Endothelial cell of umbilical vein (primary cell): ENCODE results near the gene SMCO4. TPM values are rescaled to one million over a fixed set of nuclear protein-coding genes. Genes with fewer than 3 reads are reported as not detected.

Experiments used
- BruUV-seq: library from RNA; stranded (reverse); fragments of 400-500 nt; replicated peaks from 2 replicates; lab custom pipeline; 2021; lab: Mats Ljungman, UMichigan
- CTCF ChIA-PET: fragments of 300-600, 350-600 bp; sonication (Branson Sonifier 250); formaldehyde crosslinking; loops from one replicate; lab custom pipeline; 2021; ENCODE audit warnings: antibody characterized with exemption, inconsistent platforms; lab: Charles Lee
- POLR2A ChIA-PET: fragments of 300-600, 350-600 bp; sonication (Branson Sonifier 250); formaldehyde crosslinking; loops from one replicate; lab custom pipeline; 2021; ENCODE audit warnings: antibody characterized with exemption, inconsistent platforms; lab: Charles Lee
- DNase-seq: peaks from one replicate; pipeline ENCODE4 v3.0.0-alpha.2; 2011; ENCODE audit warnings: low read depth, low spot score
- FAIRE-seq: peaks from 2 replicates; lab custom pipeline; 2011; peaks lifted over from hg19 to GRCh38; lab: Jason Lieb, UNC
- H2AFZ ChIP-seq: 2 replicates; pipeline ENCODE4 v1.6.0; 2012; ENCODE audit warnings: low read depth, low read length, control low read depth, inconsistent platforms
- H3K27ac ChIP-seq: 2 replicates; pipeline ENCODE4 v1.5.1; 2011; ENCODE audit warnings: low read depth, mild to moderate bottlenecking, control low read depth, low read length, moderate library complexity; ENCODE audit not compliant: insufficient read depth
- H3K27me3 ChIP-seq, 2 experiments: 2 replicates each; pipeline versions ENCODE4 v1.6.0 to v1.6.1; 2011; ENCODE audit warnings: low read length in 2 of 2, mixed read lengths in 1 of 2; ENCODE audit not compliant: control insufficient read depth in 2 of 2, insufficient read depth in 2 of 2
- H3K36me3 ChIP-seq, 2 experiments: 2 replicates in 1 of 2; 3 replicates in 1 of 2; pipeline ENCODE4 v1.5.1; 2011; ENCODE audit warnings: low read length in 2 of 2, mild to moderate bottlenecking in 1 of 2, moderate library complexity in 1 of 2; ENCODE audit not compliant: control insufficient read depth in 2 of 2, insufficient read depth in 2 of 2; ENCODE audit errors: extremely low read depth in 1 of 2
- H3K4me1 ChIP-seq: 3 replicates; pipeline ENCODE4 v1.5.1; 2011; ENCODE audit warnings: mild to moderate bottlenecking, low read length; ENCODE audit not compliant: control insufficient read depth, insufficient read depth; ENCODE audit errors: extremely low read depth
- H3K4me2 ChIP-seq: 2 replicates; pipeline ENCODE4 v1.6.1; 2011; ENCODE audit warnings: low read length, control low read depth, mixed read lengths; ENCODE audit not compliant: insufficient read depth
- H3K4me3 ChIP-seq, 3 experiments: fragments of 200-600 bp in 1 of 3; sonication (generic), shearing (Covaris generic) in 1 of 3; replicated peaks in 1 of 3; 2 replicates each; pipeline ENCODE4 v1.5.1; 2011 to 2016; ENCODE audit warnings: control low read depth in 3 of 3, low read length in 3 of 3, mild to moderate bottlenecking in 2 of 3, inconsistent platforms in 1 of 3, low read depth in 1 of 3, moderate library complexity in 1 of 3; ENCODE audit not compliant: insufficient read depth in 1 of 3
- H3K79me2 ChIP-seq: 2 replicates; pipeline ENCODE4 v1.6.0; 2012; ENCODE audit warnings: low read length, inconsistent platforms; ENCODE audit not compliant: control insufficient read depth, insufficient read depth
- H3K9ac ChIP-seq: replicated peaks from 2 replicates; pipeline ENCODE3; 2011; ENCODE audit warnings: low read length, control low read depth; ENCODE audit not compliant: insufficient read depth; ENCODE audit errors: extremely low read depth
- H3K9me1 ChIP-seq: replicated peaks from 3 replicates; pipeline ENCODE4 v1.6.0; 2011; ENCODE audit warnings: mild to moderate bottlenecking, low read length; ENCODE audit not compliant: control insufficient read depth, insufficient read depth; ENCODE audit errors: extremely low read depth
- H3K9me3 ChIP-seq: replicated peaks from 2 replicates; pipeline ENCODE4 v1.5.1; 2012; ENCODE audit warnings: low read length, inconsistent platforms; ENCODE audit not compliant: control insufficient read depth, insufficient read depth
- H4K20me1 ChIP-seq: replicated peaks from 2 replicates; pipeline ENCODE3; 2011; ENCODE audit warnings: mild to moderate bottlenecking, low read length; ENCODE audit not compliant: control insufficient read depth, insufficient read depth; ENCODE audit errors: extremely low read depth
- EZH2 ChIP-seq: IDR thresholded peaks from 2 replicates; pipeline ENCODE4 v1.6.1; 2012; ENCODE audit warnings: borderline replicate concordance, low read depth, mild to moderate bottlenecking, moderate library complexity, low read length, inconsistent platforms; ENCODE audit not compliant: severe bottlenecking
- FOS ChIP-seq: IDR thresholded peaks from 2 replicates; pipeline ENCODE4 v1.6.1; 2011; ENCODE audit warnings: mild to moderate bottlenecking, low read length, moderate library complexity, borderline replicate concordance; ENCODE audit not compliant: insufficient read depth
- GATA2 ChIP-seq: IDR thresholded peaks from 2 replicates; pipeline ENCODE4 v1.7.0; 2011; ENCODE audit warnings: low read depth, mild to moderate bottlenecking, moderate library complexity, mixed read lengths, low read length; ENCODE audit not compliant: insufficient read length, insufficient read depth
- JUN ChIP-seq: IDR thresholded peaks from 2 replicates; pipeline ENCODE4 v1.6.1; 2011; ENCODE audit warnings: borderline replicate concordance, low read depth; ENCODE audit not compliant: insufficient read length, insufficient read depth
- MYC ChIP-seq: IDR thresholded peaks from one replicate; pipeline ENCODE4 v1.6.1; 2011; ENCODE audit warnings: mild to moderate bottlenecking, low read depth, low read length
- POLR2A ChIP-seq: IDR thresholded peaks from 2 replicates; pipeline ENCODE4 v1.6.1; 2012; ENCODE audit warnings: low read depth, mild to moderate bottlenecking, control low read depth, low read length
- POLR2AphosphoS5 ChIP-seq: IDR thresholded peaks from 2 replicates; pipeline ENCODE4 v1.6.1; 2012; ENCODE audit warnings: low read depth, mild to moderate bottlenecking, control low read depth, low read length, moderate library complexity; ENCODE audit not compliant: insufficient read depth
- dilution Hi-C: fragments of 300-500 bp; cut with MboI; formaldehyde crosslinking; loops from one replicate; pipeline ENCODE4 v1.15.0; 2019; ENCODE audit warnings: low sequenced_read_pairs; ENCODE audit not compliant: extremely low pct_ligation_motif_present
- intact Hi-C: fragments of 100-400 bp; cut with micrococcal nuclease; formaldehyde crosslinking; loops from one replicate; pipeline ENCODE4 v1.10.0; 2022
- polyA plus RNA-seq, 4 experiments: library from polyadenylated mRNA; depleted of rRNA in 3 of 4; stranded (reverse) in 3 of 4; unstranded in 1 of 4; fragments of >200 nt; gene quantifications; 2 replicates each; pipeline versions ENCODE4 v1.2.1 to v1.2.3, GENCODE V29; 2011 to 2012; ENCODE audit warnings: missing spikeins in 1 of 4
- total RNA-seq: library from RNA; stranded (reverse); gene quantifications from 2 replicates; pipeline ENCODE4 v1.2.3, GENCODE V29; 2021
- TF ChIP-seq, protein P1 (sequence below), 2 donors: IDR thresholded peaks; 1 replicate in 1 of 2; 2 replicates in 1 of 2; pipeline ENCODE4 v1.5.1; 2011; ENCODE audit warnings: low read length in 2 of 2, mild to moderate bottlenecking in 2 of 2, moderate library complexity in 2 of 2, control low read depth in 1 of 2, inconsistent platforms in 1 of 2, low read depth in 1 of 2; ENCODE audit not compliant: insufficient read depth in 1 of 2; ENCODE audit errors: extremely low read depth in 1 of 2
- TF ChIP-seq, protein P2 (sequence below): IDR thresholded peaks from 2 replicates; pipeline ENCODE4 v1.6.1; 2011; ENCODE audit not compliant: insufficient read depth, insufficient read length

Gene SMCO4
- total and polyA plus RNA-seq, 2 donors (not counting 3 experiments of a cell fraction or from before 2014, with no cell fraction given): 14.0 to 21.3 TPM

DNA sequence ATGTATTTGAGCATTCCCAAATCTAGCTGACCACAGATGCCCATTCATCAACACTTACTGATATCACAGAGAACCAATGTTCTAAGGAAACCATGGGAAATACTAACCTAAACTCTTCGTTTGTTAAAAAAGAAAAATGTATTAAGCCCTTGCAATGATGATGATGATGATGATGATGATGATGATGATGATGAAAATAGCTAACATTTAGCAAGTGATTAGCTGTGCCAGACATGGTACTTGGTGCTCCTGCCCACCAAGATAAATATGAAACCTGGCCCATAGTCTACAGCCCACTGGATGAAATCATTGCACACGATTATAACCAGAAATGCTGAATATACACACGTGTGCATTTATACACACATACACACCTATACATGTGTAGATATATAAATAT is 37.5 kb downstream of the SMCO4 start:
- Histone ChIP-seq H3K4me1 (no peaks in the 10 kb centered on the region), H3K27me3 (no peaks in the 10 kb centered on the region), H3K9me3 (no peaks in the 10 kb centered on the region), H3K4me3 (no peak overlapping the region), H3K9me1 (no peaks in the 10 kb centered on the region), H3K79me2 (no peaks in the 10 kb centered on the region), H3K27ac (no peak overlapping the region), H3K36me3 (no peaks in the 10 kb centered on the region), H3K9ac (no peak overlapping the region), H2AFZ (no peak overlapping the region), H3K4me2 (no peak overlapping the region), H4K20me1 (no peaks in the 10 kb centered on the region)
- BruUV-seq: no TSS peak
- no peak for FAIRE-seq
- no peak for TF ChIP-seq EZH2
- no peak for DNase-seq
- intact Hi-C loops (no loop called here), dilution Hi-C loops (no loop called here)
- POLR2A ChIA-PET: no interaction called here
- CTCF ChIA-PET: no interaction called here

DNA sequence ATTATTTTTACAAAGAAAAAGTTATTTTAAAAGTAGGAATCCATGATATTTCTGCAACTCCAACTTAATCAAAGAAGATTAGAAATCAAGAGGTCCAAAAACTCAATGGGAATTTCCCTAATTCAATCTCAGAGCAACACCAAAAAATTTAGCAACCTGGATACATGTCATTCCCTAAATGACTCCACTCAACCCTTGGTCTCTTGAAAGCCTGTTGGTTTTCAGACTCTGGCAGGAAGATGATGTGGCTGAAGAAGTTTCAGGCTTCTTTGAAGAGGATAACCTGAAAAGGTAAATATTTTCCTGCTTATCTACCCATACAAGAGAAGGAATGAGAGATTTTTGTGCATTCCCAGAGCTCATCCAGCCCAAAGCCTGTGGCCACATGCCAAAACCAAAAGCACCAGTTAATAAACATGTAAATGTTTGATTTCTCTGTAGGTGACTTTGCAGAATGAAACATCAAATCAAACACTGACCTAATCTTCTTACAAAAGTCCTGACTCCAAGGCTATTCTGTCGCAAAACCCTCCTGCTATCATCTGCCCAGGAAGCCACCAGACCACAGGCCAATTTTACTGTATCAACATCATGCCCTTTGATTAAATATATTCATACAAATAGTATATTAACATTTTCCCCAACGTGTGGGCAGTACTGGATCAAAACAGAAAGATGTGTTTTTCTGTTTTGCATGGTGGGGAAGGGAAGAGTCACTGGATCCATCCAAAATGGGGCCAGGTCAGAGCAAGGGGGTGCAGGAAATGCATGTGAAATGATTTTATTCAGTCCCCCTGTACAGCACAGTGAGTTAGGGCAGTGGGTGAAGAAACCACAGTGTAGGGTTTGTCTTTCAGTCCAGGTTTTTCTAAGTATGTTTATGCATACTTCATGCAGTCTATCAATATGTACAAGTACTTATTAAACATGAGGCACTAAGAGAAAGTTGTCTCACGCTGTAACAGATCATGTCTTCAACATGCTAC is 38.8 kb downstream of the SMCO4 start:
- dilution Hi-C loops (no loop called here), intact Hi-C loops (no loop called here)
- TF ChIP-seq POLR2A (no peak), MYC (no peak), POLR2AphosphoS5 (no peak), EZH2 (no peak), JUN (no peak), GATA2 (no peak), FOS (no peak)
- TF ChIP-seq, protein P1, sequence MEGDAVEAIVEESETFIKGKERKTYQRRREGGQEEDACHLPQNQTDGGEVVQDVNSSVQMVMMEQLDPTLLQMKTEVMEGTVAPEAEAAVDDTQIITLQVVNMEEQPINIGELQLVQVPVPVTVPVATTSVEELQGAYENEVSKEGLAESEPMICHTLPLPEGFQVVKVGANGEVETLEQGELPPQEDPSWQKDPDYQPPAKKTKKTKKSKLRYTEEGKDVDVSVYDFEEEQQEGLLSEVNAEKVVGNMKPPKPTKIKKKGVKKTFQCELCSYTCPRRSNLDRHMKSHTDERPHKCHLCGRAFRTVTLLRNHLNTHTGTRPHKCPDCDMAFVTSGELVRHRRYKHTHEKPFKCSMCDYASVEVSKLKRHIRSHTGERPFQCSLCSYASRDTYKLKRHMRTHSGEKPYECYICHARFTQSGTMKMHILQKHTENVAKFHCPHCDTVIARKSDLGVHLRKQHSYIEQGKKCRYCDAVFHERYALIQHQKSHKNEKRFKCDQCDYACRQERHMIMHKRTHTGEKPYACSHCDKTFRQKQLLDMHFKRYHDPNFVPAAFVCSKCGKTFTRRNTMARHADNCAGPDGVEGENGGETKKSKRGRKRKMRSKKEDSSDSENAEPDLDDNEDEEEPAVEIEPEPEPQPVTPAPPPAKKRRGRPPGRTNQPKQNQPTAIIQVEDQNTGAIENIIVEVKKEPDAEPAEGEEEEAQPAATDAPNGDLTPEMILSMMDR (IDR thresholded peaks at IDR 0.05; ENCODE audit: extremely low read depth in 1 of 2, insufficient read depth in 1 of 2, low read depth in 1 of 2, low read length in 2 of 2): no peak
- TF ChIP-seq, protein P2, sequence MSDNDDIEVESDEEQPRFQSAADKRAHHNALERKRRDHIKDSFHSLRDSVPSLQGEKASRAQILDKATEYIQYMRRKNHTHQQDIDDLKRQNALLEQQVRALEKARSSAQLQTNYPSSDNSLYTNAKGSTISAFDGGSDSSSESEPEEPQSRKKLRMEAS: no peak
- Histone ChIP-seq H3K79me2 (no peaks in the 10 kb centered on the region), H3K9me3 (no peaks in the 10 kb centered on the region), H3K4me1 (no peaks in the 10 kb centered on the region), H3K9ac (no peak overlapping the region), H2AFZ (no peak overlapping the region), H3K4me2 (no peak overlapping the region), H3K27ac (no peak overlapping the region), H3K27me3 (no peaks in the 10 kb centered on the region), H3K4me3 (no peak overlapping the region), H3K9me1 (no peaks in the 10 kb centered on the region), H4K20me1 (no peaks in the 10 kb centered on the region), H3K36me3 (no peaks in the 10 kb centered on the region)
- BruUV-seq: no TSS peak
- ChIA-PET CTCF (no interaction called here), POLR2A (no interaction called here)
- DNase-seq (no peak), FAIRE-seq (no peak)
